GM10248 (cell line): ENCODE data around the gene HAT1.

Source experiments
- CTCF ChIA-PET: fragments of 300-600 bp; sonication (Branson Sonifier 250); formaldehyde crosslinking; extraction: SDS; loops from one replicate; lab custom pipeline; 2021; ENCODE audit warnings: antibody characterized with exemption; lab: Yijun Ruan, JAX
- POLR2A ChIA-PET: fragments of 350-650 bp; sonication (Branson Sonifier 250); formaldehyde crosslinking; extraction: SDS; loops from one replicate; lab custom pipeline; 2020; ENCODE audit warnings: antibody characterized with exemption; lab: Yijun Ruan, JAX
- DNase-seq: peaks from one replicate; pipeline ENCODE4 v3.0.0; 2012; ENCODE audit errors: extremely low spot score
- CTCF ChIP-seq: IDR thresholded peaks from 2 replicates; pipeline ENCODE4 v1.5.1; 2012; ENCODE audit warnings: mild to moderate bottlenecking, low read depth; ENCODE audit errors: extremely low read depth, missing control alignments, control extremely low read depth

The HAT1 gene

GRCh38 chr2:171882089-171882769, 40.0 kb upstream of the HAT1 start:
- TF ChIP-seq CTCF = no peak
- POLR2A ChIA-PET = no interaction called here
- no peak for DNase-seq
- CTCF ChIA-PET = interaction anchor here (1.1 to 3.4 kb wide), 6 partner anchors 11 to 221 kb away, joined by 3 to 17 read pairs (median 3); partner anchors contain the start of gene DLX2

GRCh38 chr2:171883275-171883893, 38.9 kb upstream of the HAT1 start:
- TF ChIP-seq CTCF = no peak
- no peak for DNase-seq
- CTCF ChIA-PET = interaction anchor here (0.8 to 3.4 kb wide), 5 partner anchors 10 to 219 kb away, joined by 3 to 17 read pairs (median 3); partner anchors contain the start of genes DLX2 and SLC25A12
- POLR2A ChIA-PET = no interaction called here

GRCh38 chr2:171889333-171889732, 32.9 kb upstream of the HAT1 start:
- no peak for DNase-seq
- no peak for TF ChIP-seq CTCF
- ChIA-PET CTCF (interaction anchor here (0.9 to 2.0 kb wide), 2 partner anchors 8 to 10 kb away, joined by 3 to 6 read pairs; no protein-coding TSS in a partner anchor), POLR2A (no interaction called here)

GRCh38 chr2:171889808-171890207, 32.5 kb upstream of the HAT1 start:
- POLR2A ChIA-PET = no interaction called here
- no peak for DNase-seq
- CTCF ChIA-PET = interaction anchor here (0.9 to 2.0 kb wide), 2 partner anchors 9 to 10 kb away, joined by 3 to 6 read pairs; no protein-coding TSS in a partner anchor
- no peak for TF ChIP-seq CTCF

- CTCF ChIA-PET = interaction anchor here (1.1 to 2.3 kb wide), 6 partner anchors 8 to 189 kb away, joined by 3 to 14 read pairs (median 5); partner anchors contain the start of gene HAT1
- TF ChIP-seq CTCF = no peak
- no peak for DNase-seq
- POLR2A ChIA-PET = interaction anchor here (0.5 kb wide), 1 partner anchor 190 kb away, joined by 3 read pairs; no protein-coding TSS in a partner anchor
Observed at GRCh38 chr2:171893196-171893823, 29.0 kb upstream of the HAT1 start.
